Measurements from ENCODE around the gene OXTR. TPM values are rescaled to one million over a fixed set of nuclear protein-coding genes. Genes with fewer than 3 reads are reported as not detected.

The OXTR gene
- total and polyA plus RNA-seq, 4 experiments from 2014 or later = 0.15 to 1.1 (median 0.94) TPM; not detected in 1

DNA sequence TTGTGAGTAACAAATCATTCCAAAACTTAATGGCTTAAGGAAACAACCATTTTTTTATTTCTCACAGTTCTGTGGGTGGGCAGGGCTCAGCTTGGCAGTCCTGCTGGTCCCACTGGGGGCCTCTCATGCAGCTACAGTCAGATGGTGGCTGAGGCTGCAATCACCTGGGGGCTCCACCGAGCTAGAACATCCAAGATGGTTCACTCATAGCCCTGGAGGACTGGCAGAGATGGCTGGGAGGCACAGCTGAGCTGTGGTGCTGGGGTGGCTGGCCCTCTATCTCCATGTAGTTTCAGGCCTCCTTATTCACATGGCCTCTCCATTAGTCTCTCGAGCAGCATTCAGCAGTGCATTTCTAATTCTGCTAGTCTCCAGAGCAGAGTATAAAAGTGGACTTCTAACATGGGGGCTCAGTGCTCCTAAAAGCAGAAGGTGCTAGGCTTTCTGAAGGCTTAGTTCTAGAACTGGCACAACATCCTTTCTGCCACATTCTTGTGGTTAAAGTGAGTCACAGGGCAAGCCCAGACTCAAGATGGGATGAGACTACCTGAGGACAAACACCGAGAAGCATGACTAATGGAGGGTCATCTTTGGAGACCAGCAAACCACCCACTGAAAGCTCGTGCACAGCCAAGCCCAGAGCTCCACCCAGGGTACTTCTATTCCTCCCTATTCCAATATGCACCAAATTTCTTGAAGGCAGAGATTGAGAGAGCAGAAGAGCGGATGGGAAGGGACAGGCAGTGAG lies 29.5 kb downstream of the OXTR start:
- CTCF ChIA-PET (ENCODE audit: partially characterized antibody) = interaction anchor here (0.7 kb wide), 1 partner anchor 298 kb away, joined by 3 read pairs; no protein-coding TSS in a partner anchor

DNA sequence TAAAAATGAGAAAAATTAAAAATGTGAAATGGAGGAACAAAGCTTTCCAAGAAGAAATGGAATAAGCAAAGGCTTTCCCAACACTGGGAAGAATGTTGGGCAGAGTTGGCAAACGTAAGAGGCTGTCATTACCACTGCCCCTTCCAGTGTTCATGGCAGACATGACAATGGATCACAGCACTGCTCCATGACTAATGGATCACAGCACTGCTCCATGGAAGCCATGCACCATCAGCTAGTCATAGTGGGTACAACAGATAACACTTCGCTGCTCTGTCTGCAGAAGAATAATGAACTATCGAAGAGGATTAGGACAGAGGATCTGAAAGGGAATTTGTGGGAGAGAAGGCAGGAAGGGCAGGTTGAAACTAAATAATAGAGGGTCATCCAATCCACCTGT lies 30.8 kb downstream of the OXTR start:
- CTCF ChIA-PET (ENCODE audit: partially characterized antibody) = interaction anchor here (1.0 kb wide), 1 partner anchor 31 kb away, joined by 3 read pairs; the partner anchor contains the start of gene OXTR
- Histone ChIP-seq H3K4me1 (ENCODE audit: insufficient read depth, low read length) (no peaks in the 10 kb centered on the region), H3K36me3 (ENCODE audit: insufficient read depth, low read length) (no peaks in the 10 kb centered on the region), H3K4me3 (ENCODE audit: low read length in 2 of 2) (no peak overlapping the region), H3K9me3 (ENCODE audit: control insufficient read depth in 1 of 2, low read length in 2 of 2) (no peaks in the 10 kb centered on the region), H3K27ac (ENCODE audit: low read depth, low read length) (no peak overlapping the region), H3K27me3 (ENCODE audit: insufficient read depth, low read length) (no peaks in the 10 kb centered on the region)
- Mint-ChIP-seq H3K4me1 (peaks cover 0 to 3% (median 0%) of the 10 kb centered on the region in 4 donors), H3K9me3 (peaks cover 0 to 4% (median 0%) of the 10 kb centered on the region in 8 donors), H3K36me3 (no peaks in the 10 kb centered on the region), H3K4me3 (no peak overlapping the region), H3K27ac (no peak overlapping the region), H3K27me3 (peaks cover 2 to 7% of the 10 kb centered on the region in 2 donors)
- POLR2A ChIA-PET (ENCODE audit: partially characterized antibody) = no interaction called here
- intact Hi-C loops (cut with micrococcal nuclease) = no loop called here
- no peak for DNase-seq

More for the DNA sequence above, 29.5 kb downstream of the OXTR start:
- Histone ChIP-seq H3K4me1 (ENCODE audit: insufficient read depth, low read length) (no peaks in the 10 kb centered on the region), H3K9me3 (ENCODE audit: control insufficient read depth in 1 of 2, low read length in 2 of 2) (no peaks in the 10 kb centered on the region), H3K27me3 (ENCODE audit: insufficient read depth, low read length) (no peaks in the 10 kb centered on the region), H3K27ac (ENCODE audit: low read depth, low read length) (no peak overlapping the region), H3K4me3 (ENCODE audit: low read length in 2 of 2) (no peak overlapping the region), H3K36me3 (ENCODE audit: insufficient read depth, low read length) (no peaks in the 10 kb centered on the region)
- POLR2A ChIA-PET (ENCODE audit: partially characterized antibody) = no interaction called here
- intact Hi-C loops (cut with micrococcal nuclease) = no loop called here
- H3K27me3 Mint-ChIP-seq = peaks cover 2 to 7% of the 10 kb centered on the region in 2 donors
- H3K36me3 Mint-ChIP-seq = no peaks in the 10 kb centered on the region
- no peak for DNase-seq
- H3K4me1 Mint-ChIP-seq = peaks cover 0 to 3% (median 0%) of the 10 kb centered on the region in 4 donors
- no peak overlapping the region for H3K4me3 Mint-ChIP-seq
- no peak overlapping the region for H3K27ac Mint-ChIP-seq
- peaks cover 0 to 4% (median 0%) of the 10 kb centered on the region in 8 donors for H3K9me3 Mint-ChIP-seq

GRCh38 chr3:8737823-8738222 lies 31.6 kb downstream of the OXTR start:
- Histone ChIP-seq H3K27me3 (ENCODE audit: insufficient read depth, low read length) (no peaks in the 10 kb centered on the region), H3K9me3 (ENCODE audit: control insufficient read depth in 1 of 2, low read length in 2 of 2) (no peaks in the 10 kb centered on the region), H3K4me3 (ENCODE audit: low read length in 2 of 2) (no peak overlapping the region), H3K27ac (ENCODE audit: low read depth, low read length) (no peak overlapping the region), H3K36me3 (ENCODE audit: insufficient read depth, low read length) (no peaks in the 10 kb centered on the region), H3K4me1 (ENCODE audit: insufficient read depth, low read length) (no peaks in the 10 kb centered on the region)
- Mint-ChIP-seq H3K9me3 (peaks cover 0 to 4% (median 0%) of the 10 kb centered on the region in 8 donors), H3K36me3 (no peaks in the 10 kb centered on the region), H3K27me3 (peaks cover 2 to 7% of the 10 kb centered on the region in 2 donors), H3K27ac (no peak overlapping the region), H3K4me1 (peaks cover 0 to 3% (median 0%) of the 10 kb centered on the region in 4 donors), H3K4me3 (no peak overlapping the region)
- POLR2A ChIA-PET (ENCODE audit: partially characterized antibody) = no interaction called here
- CTCF ChIA-PET (ENCODE audit: partially characterized antibody) = interaction anchor here (1.0 kb wide), 1 partner anchor 32 kb away, joined by 3 read pairs; the partner anchor contains the start of gene OXTR
- no peak for DNase-seq
- intact Hi-C loops (cut with micrococcal nuclease) = no loop called here

GRCh38 chr3:8737301-8737700 lies 32.1 kb downstream of the OXTR start:
- intact Hi-C loops (cut with micrococcal nuclease) = no loop called here
- H3K27ac Mint-ChIP-seq = no peak overlapping the region
- Histone ChIP-seq H3K36me3 (ENCODE audit: insufficient read depth, low read length) (no peaks in the 10 kb centered on the region), H3K27ac (ENCODE audit: low read depth, low read length) (no peak overlapping the region), H3K4me3 (ENCODE audit: low read length in 2 of 2) (no peak overlapping the region), H3K27me3 (ENCODE audit: insufficient read depth, low read length) (no peaks in the 10 kb centered on the region), H3K9me3 (ENCODE audit: control insufficient read depth in 1 of 2, low read length in 2 of 2) (no peaks in the 10 kb centered on the region), H3K4me1 (ENCODE audit: insufficient read depth, low read length) (no peaks in the 10 kb centered on the region)
- no peaks in the 10 kb centered on the region for H3K36me3 Mint-ChIP-seq
- H3K9me3 Mint-ChIP-seq = peaks cover 0 to 4% (median 0%) of the 10 kb centered on the region in 8 donors
- H3K27me3 Mint-ChIP-seq = peaks cover 2 to 10% of the 10 kb centered on the region in 2 donors
- no peak for DNase-seq
- H3K4me3 Mint-ChIP-seq = no peak overlapping the region
- H3K4me1 Mint-ChIP-seq = peaks cover 0 to 3% (median 0%) of the 10 kb centered on the region in 4 donors
- CTCF ChIA-PET (ENCODE audit: partially characterized antibody) = no interaction called here
- POLR2A ChIA-PET (ENCODE audit: partially characterized antibody) = no interaction called here

- intact Hi-C loops (cut with micrococcal nuclease) = no loop called here
- no peaks in the 10 kb centered on the region for H3K36me3 ChIP-seq (ENCODE audit: insufficient read depth, low read length)
- CTCF ChIA-PET (ENCODE audit: partially characterized antibody) = no interaction called here
- no peaks in the 10 kb centered on the region for H3K36me3 Mint-ChIP-seq
- H3K27ac Mint-ChIP-seq = no peak overlapping the region
- POLR2A ChIA-PET (ENCODE audit: partially characterized antibody) = no interaction called here
- H3K4me1 Mint-ChIP-seq = peaks cover 0 to 3% (median 0%) of the 10 kb centered on the region in 4 donors
- H3K9me3 ChIP-seq (ENCODE audit: control insufficient read depth in 1 of 2, low read length in 2 of 2) = no peaks in the 10 kb centered on the region
- no peak for DNase-seq
- H3K9me3 Mint-ChIP-seq = peaks cover 0 to 4% (median 0%) of the 10 kb centered on the region in 8 donors
- no peak overlapping the region for H3K4me3 ChIP-seq (ENCODE audit: low read length in 2 of 2)
- peaks cover 5 to 6% of the 10 kb centered on the region in 2 donors for H3K27me3 Mint-ChIP-seq
- no peak overlapping the region for H3K27ac ChIP-seq (ENCODE audit: low read depth, low read length)
- H3K4me3 Mint-ChIP-seq = no peak overlapping the region
- H3K27me3 ChIP-seq (ENCODE audit: insufficient read depth, low read length) = no peaks in the 10 kb centered on the region
- no peaks in the 10 kb centered on the region for H3K4me1 ChIP-seq (ENCODE audit: insufficient read depth, low read length)
Observed at GRCh38 chr3:8736436-8736835, 33.0 kb downstream of the OXTR start.

GRCh38 chr3:8734908-8735307 lies 34.5 kb downstream of the OXTR start:
- CTCF ChIA-PET (ENCODE audit: partially characterized antibody) = no interaction called here
- Histone ChIP-seq H3K4me3 (ENCODE audit: low read length in 2 of 2) (no peak overlapping the region), H3K27me3 (ENCODE audit: insufficient read depth, low read length) (no peaks in the 10 kb centered on the region), H3K36me3 (ENCODE audit: insufficient read depth, low read length) (no peaks in the 10 kb centered on the region), H3K27ac (ENCODE audit: low read depth, low read length) (no peak overlapping the region), H3K4me1 (ENCODE audit: insufficient read depth, low read length) (no peaks in the 10 kb centered on the region), H3K9me3 (ENCODE audit: control insufficient read depth in 1 of 2, low read length in 2 of 2) (no peaks in the 10 kb centered on the region)
- intact Hi-C loops (cut with micrococcal nuclease) = no loop called here
- no peak overlapping the region for H3K27ac Mint-ChIP-seq
- no peaks in the 10 kb centered on the region for H3K36me3 Mint-ChIP-seq
- no peak for DNase-seq
- peaks cover 6 to 9% of the 10 kb centered on the region in 2 donors for H3K27me3 Mint-ChIP-seq
- no peak overlapping the region for H3K4me3 Mint-ChIP-seq
- H3K9me3 Mint-ChIP-seq = peaks cover 0 to 4% (median 0%) of the 10 kb centered on the region in 8 donors
- POLR2A ChIA-PET (ENCODE audit: partially characterized antibody) = no interaction called here
- peaks cover 0 to 3% (median 0%) of the 10 kb centered on the region in 4 donors for H3K4me1 Mint-ChIP-seq

DNA sequence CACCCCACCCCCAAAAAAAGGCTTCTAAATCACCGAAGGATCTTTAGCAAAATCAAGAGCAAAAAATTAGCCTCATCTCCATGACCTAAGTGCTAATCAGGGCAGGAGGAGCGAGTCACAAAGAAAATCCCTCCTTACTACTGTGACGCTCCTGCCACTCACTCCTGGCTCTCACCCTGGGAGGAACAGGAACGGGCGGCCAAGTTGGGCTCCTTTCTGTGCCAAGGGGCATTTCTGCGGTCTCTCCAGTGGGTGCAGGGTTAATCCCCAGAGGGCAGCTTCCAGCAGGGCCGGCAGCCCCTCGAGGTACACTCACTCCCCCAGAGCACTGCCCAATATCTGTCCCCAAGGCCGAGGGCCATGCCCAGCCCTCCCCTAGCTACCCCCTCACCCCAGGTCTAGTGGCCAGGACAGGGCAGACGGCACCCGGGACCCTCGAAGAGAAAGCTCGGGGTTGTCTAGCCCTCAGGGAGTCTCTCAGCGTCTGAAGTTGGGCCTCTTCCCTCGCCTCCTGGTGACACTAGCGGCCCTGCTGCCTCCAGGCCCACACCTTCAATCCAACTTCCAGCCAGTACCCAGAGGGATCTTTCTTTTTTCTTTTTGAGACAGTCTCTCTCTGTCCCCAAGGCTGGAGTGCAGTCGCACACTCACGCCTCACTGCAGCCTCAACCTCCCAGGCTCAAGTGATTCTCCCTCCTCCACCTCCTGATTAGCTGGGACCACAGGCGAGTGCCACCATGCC lies 35.1 kb downstream of the OXTR start:
- Mint-ChIP-seq H3K27me3 (peaks cover 6 to 9% of the 10 kb centered on the region in 2 donors), H3K4me3 (no peak overlapping the region), H3K27ac (no peak overlapping the region), H3K36me3 (no peaks in the 10 kb centered on the region), H3K4me1 (peaks cover 0 to 3% (median 0%) of the 10 kb centered on the region in 4 donors), H3K9me3 (peaks cover 0 to 4% (median 0%) of the 10 kb centered on the region in 8 donors)
- no peak overlapping the region for H3K27ac ChIP-seq (ENCODE audit: low read depth, low read length)
- no peaks in the 10 kb centered on the region for H3K27me3 ChIP-seq (ENCODE audit: insufficient read depth, low read length)
- intact Hi-C loops (cut with micrococcal nuclease) = no loop called here
- no peaks in the 10 kb centered on the region for H3K9me3 ChIP-seq (ENCODE audit: control insufficient read depth in 1 of 2, low read length in 2 of 2)
- POLR2A ChIA-PET (ENCODE audit: partially characterized antibody) = no interaction called here
- CTCF ChIA-PET (ENCODE audit: partially characterized antibody) = no interaction called here
- H3K4me1 ChIP-seq (ENCODE audit: insufficient read depth, low read length) = no peaks in the 10 kb centered on the region
- DNase-seq = no peak
- H3K4me3 ChIP-seq (ENCODE audit: low read length in 2 of 2) = no peak overlapping the region
- H3K36me3 ChIP-seq (ENCODE audit: insufficient read depth, low read length) = no peaks in the 10 kb centered on the region
